Fibroblast of lung (primary cell): ENCODE measurements around the gene MTHFD2L. TPM values are rescaled to one million over a fixed set of nuclear protein-coding genes. Genes with fewer than 3 reads are reported as not detected.

Experiments
- DNase-seq, 2 donors: peaks; one replicate each; pipeline versions ENCODE4 v3.0.0 to v3.0.0-alpha.2; 2010; ENCODE audit warnings: low read depth in 2 of 2
- H2AFZ ChIP-seq: 2 replicates; pipeline ENCODE4 v1.5.1; 2012; ENCODE audit warnings: low read length, control low read depth, inconsistent platforms
- H3K27ac ChIP-seq: 2 replicates; pipeline ENCODE4 v1.5.1; 2011; ENCODE audit warnings: low read length, control low read depth; ENCODE audit not compliant: insufficient read depth
- H3K27me3 ChIP-seq: 2 replicates; pipeline ENCODE4 v1.5.1; 2011; ENCODE audit warnings: mild to moderate bottlenecking, low read length; ENCODE audit not compliant: control insufficient read depth, insufficient read depth
- H3K36me3 ChIP-seq: 2 replicates; pipeline ENCODE4 v1.5.1; 2011; ENCODE audit warnings: low read length; ENCODE audit not compliant: control insufficient read depth, insufficient read depth
- H3K4me1 ChIP-seq: 2 replicates; pipeline ENCODE4 v1.5.1; 2011; ENCODE audit warnings: low read length; ENCODE audit not compliant: control insufficient read depth, insufficient read depth; ENCODE audit errors: extremely low read depth
- H3K4me2 ChIP-seq: 2 replicates; pipeline ENCODE4 v1.5.1; 2011; ENCODE audit warnings: low read length, control low read depth; ENCODE audit not compliant: insufficient read depth; ENCODE audit errors: extremely low read depth
- H3K4me3 ChIP-seq, 4 experiments: fragments of 200-600 bp in 1 of 4; sonication (generic) in 1 of 4; replicated peaks in 1 of 4; 2 replicates each; pipeline ENCODE4 v1.5.1; 2011 to 2016; ENCODE audit warnings: low read length in 4 of 4, low read depth in 3 of 4, mild to moderate bottlenecking in 3 of 4, control low read depth in 2 of 4, inconsistent platforms in 1 of 4, mixed read lengths in 1 of 4; ENCODE audit not compliant: insufficient read depth in 1 of 4; ENCODE audit errors: control extremely low read depth in 1 of 4
- H3K79me2 ChIP-seq: 2 replicates; pipeline ENCODE4 v1.5.1; 2012; ENCODE audit warnings: mild to moderate bottlenecking, low read length, inconsistent platforms; ENCODE audit not compliant: control insufficient read depth, insufficient read depth
- H3K9ac ChIP-seq: 2 replicates; pipeline ENCODE4 v1.5.1; 2011; ENCODE audit warnings: mild to moderate bottlenecking, low read length, control low read depth; ENCODE audit not compliant: insufficient read depth
- H3K9me3 ChIP-seq: 2 replicates; pipeline ENCODE4 v1.5.1; 2012; ENCODE audit warnings: low read depth, low read length; ENCODE audit not compliant: control insufficient read depth, insufficient read depth
- H4K20me1 ChIP-seq: 2 replicates; pipeline ENCODE4 v1.5.1; 2011; ENCODE audit warnings: low read length; ENCODE audit not compliant: control insufficient read depth, insufficient read depth; ENCODE audit errors: extremely low read depth
- EZH2 ChIP-seq: IDR thresholded peaks from 2 replicates; pipeline ENCODE4 v1.5.1; 2012; ENCODE audit warnings: low read length, control low read depth, mild to moderate bottlenecking; ENCODE audit errors: missing control alignments
- polyA plus RNA-seq, 2 donors: library from polyadenylated mRNA; depleted of rRNA in 1 of 2; stranded (reverse) in 1 of 2; unstranded in 1 of 2; fragments of >200 nt; gene quantifications; 2 replicates each; pipeline ENCODE4 v1.2.1, GENCODE V29; 2011 to 2012; ENCODE audit warnings: missing spikeins in 1 of 2
- total RNA-seq: library from RNA; depleted of rRNA; stranded (reverse); fragments of >200 nt; gene quantifications from 2 replicates; pipeline ENCODE4 v1.2.1, GENCODE V29; 2014
- TF ChIP-seq, protein P1 (sequence below), 2 donors: IDR thresholded peaks in 1 of 2; conservative IDR thresholded peaks in 1 of 2; 1 replicate in 1 of 2; 2 replicates in 1 of 2; pipeline ENCODE4 v1.5.1; 2011 to 2012; ENCODE audit warnings: low read length in 2 of 2, control low read depth in 1 of 2, inconsistent platforms in 1 of 2, low read depth in 1 of 2, mild to moderate bottlenecking in 1 of 2

Gene MTHFD2L
- total and polyA plus RNA-seq, 2 donors (not counting 1 experiment from before 2014, with no cell fraction given), result 4.4 to 13.0 TPM

DNA sequence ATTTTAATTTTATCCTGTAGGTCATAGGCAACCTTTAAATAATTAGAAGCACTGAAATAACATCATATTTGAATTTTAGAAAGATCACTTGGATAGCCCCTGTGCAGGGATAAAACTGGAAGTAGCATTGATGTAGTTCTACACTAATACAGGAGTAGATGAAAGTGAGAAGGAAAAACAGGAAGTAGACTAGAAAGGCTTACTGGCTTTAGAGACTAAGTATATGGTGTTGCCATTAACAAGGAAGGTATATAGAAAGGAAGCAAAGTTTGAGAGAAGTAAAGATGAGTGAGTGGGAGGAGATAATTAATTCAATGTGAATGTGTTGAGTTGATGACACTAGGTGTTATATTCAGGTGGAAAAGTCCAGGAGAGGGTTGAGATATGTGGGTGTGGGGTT is 77.2 kb downstream of the MTHFD2L start:
- no peaks in the 10 kb centered on the region for H3K36me3 ChIP-seq
- no peaks in the 10 kb centered on the region for H3K79me2 ChIP-seq
- no peak overlapping the region for H2AFZ ChIP-seq
- H3K9me3 ChIP-seq, result no peaks in the 10 kb centered on the region
- no peaks in the 10 kb centered on the region for H4K20me1 ChIP-seq
- H3K4me2 ChIP-seq, result no peak overlapping the region
- no peaks in the 10 kb centered on the region for H3K27me3 ChIP-seq
- DNase-seq, result no peak
- H3K9ac ChIP-seq, result no peak overlapping the region
- H3K4me1 ChIP-seq, result no peaks in the 10 kb centered on the region
- H3K4me3 ChIP-seq, result no peak overlapping the region
- H3K27ac ChIP-seq, result no peak overlapping the region
- TF ChIP-seq, protein P1, sequence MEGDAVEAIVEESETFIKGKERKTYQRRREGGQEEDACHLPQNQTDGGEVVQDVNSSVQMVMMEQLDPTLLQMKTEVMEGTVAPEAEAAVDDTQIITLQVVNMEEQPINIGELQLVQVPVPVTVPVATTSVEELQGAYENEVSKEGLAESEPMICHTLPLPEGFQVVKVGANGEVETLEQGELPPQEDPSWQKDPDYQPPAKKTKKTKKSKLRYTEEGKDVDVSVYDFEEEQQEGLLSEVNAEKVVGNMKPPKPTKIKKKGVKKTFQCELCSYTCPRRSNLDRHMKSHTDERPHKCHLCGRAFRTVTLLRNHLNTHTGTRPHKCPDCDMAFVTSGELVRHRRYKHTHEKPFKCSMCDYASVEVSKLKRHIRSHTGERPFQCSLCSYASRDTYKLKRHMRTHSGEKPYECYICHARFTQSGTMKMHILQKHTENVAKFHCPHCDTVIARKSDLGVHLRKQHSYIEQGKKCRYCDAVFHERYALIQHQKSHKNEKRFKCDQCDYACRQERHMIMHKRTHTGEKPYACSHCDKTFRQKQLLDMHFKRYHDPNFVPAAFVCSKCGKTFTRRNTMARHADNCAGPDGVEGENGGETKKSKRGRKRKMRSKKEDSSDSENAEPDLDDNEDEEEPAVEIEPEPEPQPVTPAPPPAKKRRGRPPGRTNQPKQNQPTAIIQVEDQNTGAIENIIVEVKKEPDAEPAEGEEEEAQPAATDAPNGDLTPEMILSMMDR (conservative IDR thresholded peaks at IDR 0.05 in 1 of 2, IDR thresholded peaks at IDR 0.05 in 1 of 2; ENCODE audit: low read depth in 1 of 2, low read length in 2 of 2), result no peak
- no peak for TF ChIP-seq EZH2

DNA sequence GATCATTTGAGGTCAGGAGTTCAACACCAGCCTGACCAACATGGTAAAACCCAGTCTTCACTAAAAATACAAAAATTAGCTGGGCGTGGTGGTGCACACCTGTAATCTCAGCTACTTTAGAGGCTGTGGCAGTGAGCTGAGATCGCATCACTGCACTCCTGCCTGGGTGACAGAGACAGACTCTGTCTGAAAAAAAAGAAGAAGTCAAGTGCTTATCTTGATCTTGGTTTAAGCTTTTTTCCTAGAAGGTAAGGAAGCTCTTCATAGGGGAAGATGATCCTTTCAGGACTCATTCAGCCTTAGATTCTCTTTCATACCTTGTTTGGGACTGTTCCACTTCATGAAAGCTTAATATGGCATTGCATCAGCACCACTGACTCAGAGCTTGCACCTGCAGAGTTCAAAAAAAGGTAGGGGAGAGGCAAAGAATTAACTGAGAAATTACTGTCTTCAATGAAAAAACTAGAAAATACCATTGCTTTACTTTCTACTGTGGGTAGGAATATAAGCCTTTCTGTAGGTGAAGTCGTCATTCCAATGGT is 79.6 kb downstream of the MTHFD2L start:
- no peak overlapping the region for H2AFZ ChIP-seq

GRCh38 chr4:74244049-74244448 is 86.1 kb downstream of the MTHFD2L start:
- H3K4me1 ChIP-seq, result no peaks in the 10 kb centered on the region
- H4K20me1 ChIP-seq, result no peaks in the 10 kb centered on the region
- H3K27ac ChIP-seq, result no peak overlapping the region
- H2AFZ ChIP-seq, result no peak overlapping the region
- no peak for TF ChIP-seq EZH2
- DNase-seq, result no peak
- H3K9me3 ChIP-seq, result no peaks in the 10 kb centered on the region
- no peaks in the 10 kb centered on the region for H3K27me3 ChIP-seq
- no peak overlapping the region for H3K4me2 ChIP-seq
- H3K4me3 ChIP-seq, result no peak overlapping the region
- H3K36me3 ChIP-seq, result no peaks in the 10 kb centered on the region
- H3K9ac ChIP-seq, result no peak overlapping the region
- no peaks in the 10 kb centered on the region for H3K79me2 ChIP-seq

More for the DNA sequence above, 79.6 kb downstream of the MTHFD2L start:
- DNase-seq, result no peak
- Histone ChIP-seq H3K4me2 (no peak overlapping the region), H3K4me3 (no peak overlapping the region), H3K27ac (no peak overlapping the region), H3K79me2 (no peaks in the 10 kb centered on the region), H4K20me1 (no peaks in the 10 kb centered on the region), H3K36me3 (no peaks in the 10 kb centered on the region), H3K4me1 (no peaks in the 10 kb centered on the region), H3K27me3 (no peaks in the 10 kb centered on the region), H3K9ac (no peak overlapping the region), H3K9me3 (no peaks in the 10 kb centered on the region)
- TF ChIP-seq, protein P1 (conservative IDR thresholded peaks at IDR 0.05 in 1 of 2, IDR thresholded peaks at IDR 0.05 in 1 of 2; ENCODE audit: low read depth in 1 of 2, low read length in 2 of 2), result no peak
- no peak for TF ChIP-seq EZH2
